Uterus (tissue), 2 donors: Measurements from ENCODE around the gene ESR2.

Source experiments
- CTCF ChIP-seq, 4 experiments: fragments of 200-600 bp in 2 of 4; fragments of 450-650 bp in 2 of 4; sonication (generic) in 2 of 4; IDR thresholded peaks; one replicate each; pipeline ENCODE4 v1.5.1; 2016 to 2019; ENCODE audit warnings: antibody characterized with exemption in 4 of 4, mild to moderate bottlenecking in 2 of 4, moderate library complexity in 1 of 4
- POLR2A ChIP-seq, 2 donors: fragments of 450-650 bp; IDR thresholded peaks; one replicate each; pipeline ENCODE4 v1.6.1; 2016; ENCODE audit warnings: antibody characterized with exemption in 2 of 2, mild to moderate bottlenecking in 1 of 2, moderate library complexity in 1 of 2

- no peak for TF ChIP-seq POLR2A (IDR thresholded peaks at IDR 0.05)
- TF ChIP-seq CTCF (IDR thresholded peaks at IDR 0.05): no peak
Measured at GRCh38 chr14:64340560-64341196, 46.5 kb upstream of the ESR2 start.
